Neural crest cell (in vitro differentiated cells): ENCODE measurements around the gene ITGA7. TPM values are rescaled to one million over a fixed set of nuclear protein-coding genes. Genes with fewer than 3 reads are reported as not detected.

Source experiments
- DNase-seq: peaks from one replicate; pipeline ENCODE4 v3.0.0; 2021; ENCODE audit warnings: low read depth, mixed read lengths, low spot score
- H3K27ac Mint-ChIP-seq: one replicate; pipeline ENCODE4 v1.8.0; 2021; ENCODE audit warnings: mild to moderate bottlenecking, mixed read lengths; ENCODE audit not compliant: unreplicated experiment
- H3K27me3 Mint-ChIP-seq: 2 replicates; pipeline ENCODE4 v1.8.0; 2021; ENCODE audit warnings: low read depth, mild to moderate bottlenecking, mixed read lengths
- H3K36me3 Mint-ChIP-seq: 2 replicates; pipeline ENCODE4 v1.8.0; 2021; ENCODE audit warnings: low read depth, mild to moderate bottlenecking, mixed read lengths
- H3K4me1 Mint-ChIP-seq: 2 replicates; pipeline ENCODE4 v1.8.0; 2021; ENCODE audit warnings: mixed read lengths
- H3K4me3 Mint-ChIP-seq: one replicate; pipeline ENCODE4 v1.8.0; 2021; ENCODE audit warnings: mild to moderate bottlenecking, mixed read lengths
- H3K9me3 Mint-ChIP-seq: 2 replicates; pipeline ENCODE4 v1.8.0; 2021; ENCODE audit warnings: mixed read lengths
- total RNA-seq: library from RNA; stranded (reverse); gene quantifications from 2 replicates; pipeline ENCODE4 v1.2.1, GENCODE V29; 2021
- TF ChIP-seq, protein P1 (sequence below): fragments of 200-600 bp; sonication (generic); conservative IDR thresholded peaks from 2 replicates; pipeline ENCODE4 v1.5.0; 2021; ENCODE audit warnings: antibody characterized with exemption, mild to moderate bottlenecking

The ITGA7 gene
- total RNA-seq, 1 donor from 2014 or later = 63.7 TPM

GRCh38 chr12:55708695-55709233 is 1.1 kb upstream of the ITGA7 start:
- Mint-ChIP-seq H3K4me1 (peaks cover 43% of the 10 kb centered on the region), H3K27me3 (peaks cover 70% of the 10 kb centered on the region), H3K4me3 (peak overlapping the region; percentile 87), H3K36me3 (no peaks in the 10 kb centered on the region), H3K27ac (peak overlapping the region; percentile 46), H3K9me3 (no peaks in the 10 kb centered on the region)
- no peak for DNase-seq
- TF ChIP-seq, protein P1, sequence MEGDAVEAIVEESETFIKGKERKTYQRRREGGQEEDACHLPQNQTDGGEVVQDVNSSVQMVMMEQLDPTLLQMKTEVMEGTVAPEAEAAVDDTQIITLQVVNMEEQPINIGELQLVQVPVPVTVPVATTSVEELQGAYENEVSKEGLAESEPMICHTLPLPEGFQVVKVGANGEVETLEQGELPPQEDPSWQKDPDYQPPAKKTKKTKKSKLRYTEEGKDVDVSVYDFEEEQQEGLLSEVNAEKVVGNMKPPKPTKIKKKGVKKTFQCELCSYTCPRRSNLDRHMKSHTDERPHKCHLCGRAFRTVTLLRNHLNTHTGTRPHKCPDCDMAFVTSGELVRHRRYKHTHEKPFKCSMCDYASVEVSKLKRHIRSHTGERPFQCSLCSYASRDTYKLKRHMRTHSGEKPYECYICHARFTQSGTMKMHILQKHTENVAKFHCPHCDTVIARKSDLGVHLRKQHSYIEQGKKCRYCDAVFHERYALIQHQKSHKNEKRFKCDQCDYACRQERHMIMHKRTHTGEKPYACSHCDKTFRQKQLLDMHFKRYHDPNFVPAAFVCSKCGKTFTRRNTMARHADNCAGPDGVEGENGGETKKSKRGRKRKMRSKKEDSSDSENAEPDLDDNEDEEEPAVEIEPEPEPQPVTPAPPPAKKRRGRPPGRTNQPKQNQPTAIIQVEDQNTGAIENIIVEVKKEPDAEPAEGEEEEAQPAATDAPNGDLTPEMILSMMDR = no peak

DNA sequence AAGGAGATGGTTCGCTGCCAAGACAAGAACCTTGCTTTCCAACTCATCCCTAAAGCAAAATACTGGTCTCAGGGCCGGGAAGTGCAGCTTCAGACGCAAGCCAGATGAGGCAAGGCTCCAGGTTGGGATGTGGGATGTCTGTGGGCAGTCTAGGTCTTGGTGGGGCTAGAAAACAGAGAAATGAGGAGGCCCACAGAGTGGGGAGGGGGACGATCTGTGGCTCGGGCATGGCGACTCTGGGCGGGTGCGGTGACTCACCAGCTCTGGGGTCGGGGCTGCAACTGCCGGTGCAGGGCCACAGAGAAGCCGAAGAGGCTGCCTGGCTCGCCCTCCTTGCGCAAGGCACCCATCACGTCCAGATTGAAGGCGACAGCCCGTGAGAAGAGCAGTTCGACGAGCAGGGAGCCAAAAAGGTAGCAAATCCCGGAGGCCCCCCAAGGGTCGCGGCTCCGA is 459 bp downstream of the ITGA7 start:
- TF ChIP-seq, protein P1 = no peak
- no peak for DNase-seq
- Mint-ChIP-seq H3K27ac (no peak overlapping the region), H3K36me3 (no peaks in the 10 kb centered on the region), H3K4me1 (peaks cover 47% of the 10 kb centered on the region), H3K27me3 (peaks cover 54% of the 10 kb centered on the region), H3K9me3 (no peaks in the 10 kb centered on the region), H3K4me3 (peak overlapping the region; percentile 87)

- TF ChIP-seq, protein P1 = no peak
- Mint-ChIP-seq H3K27ac (no peak overlapping the region), H3K9me3 (no peaks in the 10 kb centered on the region), H3K4me3 (peak overlapping the region; percentile 87), H3K36me3 (no peaks in the 10 kb centered on the region), H3K4me1 (peaks cover 47% of the 10 kb centered on the region), H3K27me3 (peaks cover 49% of the 10 kb centered on the region)
- no peak for DNase-seq
Observed at GRCh38 chr12:55706568-55707218, 1.0 kb downstream of the ITGA7 start.

GRCh38 chr12:55705782-55706402 is 1.8 kb downstream of the ITGA7 start:
- Mint-ChIP-seq H3K27me3 (peaks cover 45% of the 10 kb centered on the region), H3K36me3 (no peaks in the 10 kb centered on the region), H3K4me1 (peaks cover 47% of the 10 kb centered on the region), H3K27ac (no peak overlapping the region), H3K4me3 (peak overlapping the region; percentile 87), H3K9me3 (no peaks in the 10 kb centered on the region)
- DNase-seq = no peak
- TF ChIP-seq, protein P1 = peak; percentile 37

- Mint-ChIP-seq H3K9me3 (no peaks in the 10 kb centered on the region), H3K4me1 (peaks cover 47% of the 10 kb centered on the region), H3K27ac (no peak overlapping the region), H3K27me3 (peaks cover 37% of the 10 kb centered on the region), H3K4me3 (peak overlapping the region; percentile 87), H3K36me3 (no peaks in the 10 kb centered on the region)
- DNase-seq = no peak
- TF ChIP-seq, protein P1 = no peak
Observed at GRCh38 chr12:55704824-55705718, 2.6 kb downstream of the ITGA7 start.
